HG02938 (cell line): ENCODE measurements around the gene NCBP3.

Source experiments
- ATAC-seq: cut with Tn5 transposase; IDR thresholded peaks from one replicate; pipeline ENCODE4 v1.9.1; 2021; ENCODE audit warnings: mild to moderate bottlenecking, moderate library complexity; ENCODE audit not compliant: unreplicated experiment

The NCBP3 gene, protein sequence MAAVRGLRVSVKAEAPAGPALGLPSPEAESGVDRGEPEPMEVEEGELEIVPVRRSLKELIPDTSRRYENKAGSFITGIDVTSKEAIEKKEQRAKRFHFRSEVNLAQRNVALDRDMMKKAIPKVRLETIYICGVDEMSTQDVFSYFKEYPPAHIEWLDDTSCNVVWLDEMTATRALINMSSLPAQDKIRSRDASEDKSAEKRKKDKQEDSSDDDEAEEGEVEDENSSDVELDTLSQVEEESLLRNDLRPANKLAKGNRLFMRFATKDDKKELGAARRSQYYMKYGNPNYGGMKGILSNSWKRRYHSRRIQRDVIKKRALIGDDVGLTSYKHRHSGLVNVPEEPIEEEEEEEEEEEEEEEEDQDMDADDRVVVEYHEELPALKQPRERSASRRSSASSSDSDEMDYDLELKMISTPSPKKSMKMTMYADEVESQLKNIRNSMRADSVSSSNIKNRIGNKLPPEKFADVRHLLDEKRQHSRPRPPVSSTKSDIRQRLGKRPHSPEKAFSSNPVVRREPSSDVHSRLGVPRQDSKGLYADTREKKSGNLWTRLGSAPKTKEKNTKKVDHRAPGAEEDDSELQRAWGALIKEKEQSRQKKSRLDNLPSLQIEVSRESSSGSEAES

DNA sequence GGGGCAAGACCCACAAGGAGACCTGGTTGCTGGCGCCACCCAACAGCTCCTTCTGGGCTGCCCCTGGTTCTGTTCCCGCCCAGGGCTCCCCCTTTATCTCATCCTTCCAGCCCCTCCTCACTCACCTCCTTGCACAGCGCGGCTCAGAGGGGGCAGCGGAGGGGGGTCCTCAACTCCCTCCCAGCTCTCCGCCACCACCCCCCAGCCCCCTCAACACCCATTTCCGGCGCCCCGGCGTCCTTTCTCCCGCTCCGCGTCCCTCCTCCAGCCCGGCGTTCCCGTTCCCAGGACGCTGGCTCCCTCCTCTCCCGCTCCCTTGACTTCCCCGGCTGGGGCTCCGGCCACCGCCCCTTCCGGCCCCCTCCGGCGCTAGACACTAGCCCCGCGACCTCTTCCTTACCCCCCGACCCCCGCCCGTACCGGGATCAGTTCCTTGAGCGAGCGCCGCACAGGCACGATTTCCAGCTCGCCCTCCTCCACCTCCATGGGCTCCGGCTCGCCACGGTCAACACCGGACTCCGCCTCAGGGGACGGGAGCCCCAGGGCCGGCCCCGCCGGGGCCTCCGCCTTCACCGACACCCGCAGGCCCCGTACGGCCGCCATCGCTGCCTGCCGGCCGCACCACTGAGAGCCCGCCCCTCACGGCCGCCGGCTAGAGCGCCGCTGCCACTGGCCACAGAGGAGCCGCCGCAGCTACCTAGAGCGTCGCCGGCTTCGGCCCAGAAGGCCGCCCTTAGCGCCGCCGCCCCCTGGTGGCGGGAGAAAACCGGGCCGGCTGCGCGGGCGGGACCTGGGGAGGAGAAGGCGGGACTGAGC lies at the start of gene NCBP3:
Gene NCBP3 (minus strand): TSS at position 626 of the 816 bp plus-strand sequence. CDS start 23 bp downstream, at position 603.
- ATAC-seq = peak; percentile 85

DNA sequence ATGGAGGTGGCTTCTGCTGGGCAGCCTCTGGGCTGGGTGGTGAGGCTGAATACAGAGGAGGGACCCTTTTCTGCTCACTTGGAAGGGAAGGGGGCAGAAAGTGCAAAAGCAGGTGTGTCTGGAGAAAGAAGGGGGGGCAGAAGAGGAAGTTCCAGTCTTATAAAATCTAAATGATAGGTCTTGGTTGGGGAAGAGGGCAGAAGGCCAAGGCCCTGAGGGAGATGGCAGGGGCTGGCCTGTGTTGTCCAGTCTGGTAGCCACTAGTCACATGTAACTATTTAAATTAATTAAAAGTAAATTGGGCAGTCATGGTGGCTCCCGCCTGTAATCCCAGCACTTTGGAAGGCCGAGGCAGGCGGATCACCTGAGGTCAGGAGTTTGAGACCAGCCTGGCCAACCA lies 49.3 kb upstream of the NCBP3 start:
- ATAC-seq = no peak

DNA sequence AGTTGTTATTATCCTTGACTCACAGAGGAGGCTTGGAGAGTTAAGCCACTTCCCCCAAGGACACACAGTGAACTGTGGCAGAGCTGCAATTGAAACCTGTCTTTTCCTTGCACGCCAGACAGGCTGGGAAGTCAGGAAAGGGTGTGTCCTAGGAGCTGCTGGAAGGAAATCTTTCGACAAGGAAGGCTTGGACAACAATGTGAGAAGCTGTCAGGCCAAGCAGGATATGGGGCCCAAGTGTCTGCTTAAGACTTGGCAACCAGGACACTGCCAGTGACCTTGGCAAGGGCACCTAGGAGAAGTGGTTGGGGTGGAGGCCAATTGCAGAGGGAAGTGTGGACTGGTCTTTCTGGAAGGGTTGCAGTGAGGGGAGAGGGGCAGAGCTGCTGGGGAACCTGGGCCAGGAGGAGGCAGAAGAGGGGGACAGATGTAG lies 48.9 kb upstream of the NCBP3 start:
- ATAC-seq = no peak

DNA sequence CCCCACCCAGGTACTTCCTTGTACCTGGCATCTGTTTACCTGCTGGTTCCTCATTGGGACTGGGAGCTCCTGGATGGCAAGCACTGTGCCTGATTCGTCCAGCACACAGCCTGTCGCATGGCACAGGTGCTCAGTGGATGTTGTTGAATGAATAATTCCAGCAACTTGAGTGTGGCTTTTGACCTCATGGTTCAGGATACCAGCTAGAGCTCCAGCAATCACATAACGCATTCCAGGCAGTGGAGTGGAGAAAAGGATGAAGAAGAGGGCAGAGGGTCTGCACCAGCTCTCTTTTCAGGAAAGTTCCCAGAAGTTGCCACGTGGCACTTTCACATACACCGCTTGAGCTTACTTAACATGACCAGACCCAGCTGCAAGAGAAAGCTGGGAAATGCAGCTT lies 48.1 kb upstream of the NCBP3 start:
- no peak for ATAC-seq

DNA sequence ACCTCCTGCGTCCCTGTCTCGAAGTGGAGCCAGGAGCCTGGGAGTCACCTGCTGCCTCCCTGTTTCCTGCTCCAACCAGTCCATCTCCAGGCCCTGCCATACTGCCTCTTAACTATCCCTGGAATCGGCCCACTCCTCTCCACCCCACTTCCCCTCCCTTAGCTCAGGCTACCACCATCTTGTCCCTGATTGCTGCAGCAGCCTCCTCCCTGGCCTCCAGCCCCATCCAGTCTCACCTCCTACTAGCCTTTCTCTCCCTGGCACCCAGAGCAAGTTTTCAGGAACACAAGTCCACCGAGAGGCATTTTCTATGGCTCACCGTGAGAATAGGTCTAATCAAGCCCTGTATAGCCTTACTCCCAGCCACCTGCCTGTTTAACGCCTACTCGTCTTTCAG lies 47.7 kb upstream of the NCBP3 start:
- no peak for ATAC-seq

DNA sequence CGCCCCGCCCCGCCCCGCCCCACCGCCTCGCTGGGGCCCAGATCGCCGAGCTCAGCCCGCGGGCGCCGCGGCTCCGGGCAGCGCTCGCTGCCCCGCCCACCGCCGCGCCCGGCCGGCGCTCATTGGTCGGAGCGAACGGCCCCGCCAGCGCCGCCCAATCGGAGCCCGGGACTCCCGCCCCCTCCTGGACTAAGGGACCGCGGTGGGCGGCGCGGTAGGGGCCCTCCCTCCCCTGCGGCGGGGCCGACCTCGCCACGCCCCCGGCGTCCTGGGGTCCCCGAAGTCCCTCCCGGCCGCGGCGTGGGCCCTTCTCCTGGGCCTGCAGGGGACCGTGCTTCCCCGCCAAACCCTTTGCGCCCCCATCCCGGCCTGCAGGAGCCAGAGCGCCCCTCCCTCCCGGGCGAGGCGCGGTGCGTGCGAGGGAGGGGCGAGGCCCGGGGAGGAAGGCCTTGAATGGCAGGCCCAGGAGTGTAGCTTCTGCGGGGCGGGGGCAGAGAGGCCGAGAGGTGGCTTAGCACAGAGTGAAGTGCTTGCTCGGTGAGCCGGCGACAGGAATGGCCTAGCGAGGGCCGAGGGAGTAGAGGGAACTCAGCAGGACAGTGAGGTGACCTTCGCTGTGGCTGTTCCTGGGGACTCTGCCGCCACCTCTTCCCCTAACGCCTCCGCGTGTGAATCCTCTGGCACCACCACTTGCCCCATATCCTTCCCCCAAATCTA lies 47.1 kb upstream of the NCBP3 start, which contains the start of gene CAMKK1:
Gene CAMKK1 (minus strand): TSS at position 51 of the 717 bp plus-strand sequence. CDS start 7,366 bp downstream, outside the sequence.
- peak; percentile 82 for ATAC-seq

DNA sequence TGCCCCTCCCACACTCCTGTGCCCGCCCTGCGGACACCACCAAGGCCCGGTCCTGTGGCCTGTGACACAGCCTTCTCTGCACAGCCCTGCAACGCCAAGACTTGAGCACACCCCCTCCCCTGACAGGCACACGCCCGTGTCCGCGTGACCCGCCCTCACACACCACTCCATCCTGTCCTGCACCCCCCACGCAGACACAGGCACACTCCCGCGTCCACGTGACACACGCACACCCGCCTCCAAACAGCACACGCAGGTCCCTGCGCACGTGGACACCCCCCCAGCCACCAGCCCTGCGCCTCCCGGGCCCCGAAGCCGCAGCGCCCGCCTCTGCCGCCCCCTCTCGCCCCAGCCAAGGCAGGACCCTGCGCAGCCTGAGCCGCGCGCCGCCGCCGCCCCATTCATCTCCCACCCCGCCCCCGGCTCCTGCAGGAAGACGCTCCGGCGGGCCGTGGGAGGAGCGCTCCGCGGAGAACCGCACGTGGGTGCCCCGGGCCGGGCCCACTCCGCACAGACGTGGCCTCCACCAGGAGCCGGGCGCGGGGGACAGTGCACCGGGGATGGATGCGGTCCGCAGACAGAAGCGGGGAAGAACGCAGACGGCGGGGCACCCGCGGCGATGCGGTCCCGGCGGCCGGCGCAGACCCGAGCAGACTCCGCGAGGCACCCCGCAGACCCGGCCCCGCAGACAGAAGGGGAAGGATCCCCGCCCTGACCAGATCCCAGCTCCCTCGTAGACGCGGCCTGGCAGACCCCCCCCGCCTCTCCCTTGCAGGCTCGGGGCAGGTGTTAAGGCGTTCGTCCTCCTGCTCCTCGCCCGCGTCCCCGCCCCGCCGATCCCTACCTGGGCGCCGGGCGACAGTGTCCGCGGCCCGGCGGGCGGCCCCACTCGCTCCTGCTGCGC lies 46.3 kb upstream of the NCBP3 start:
- ATAC-seq = peak; percentile 19

DNA sequence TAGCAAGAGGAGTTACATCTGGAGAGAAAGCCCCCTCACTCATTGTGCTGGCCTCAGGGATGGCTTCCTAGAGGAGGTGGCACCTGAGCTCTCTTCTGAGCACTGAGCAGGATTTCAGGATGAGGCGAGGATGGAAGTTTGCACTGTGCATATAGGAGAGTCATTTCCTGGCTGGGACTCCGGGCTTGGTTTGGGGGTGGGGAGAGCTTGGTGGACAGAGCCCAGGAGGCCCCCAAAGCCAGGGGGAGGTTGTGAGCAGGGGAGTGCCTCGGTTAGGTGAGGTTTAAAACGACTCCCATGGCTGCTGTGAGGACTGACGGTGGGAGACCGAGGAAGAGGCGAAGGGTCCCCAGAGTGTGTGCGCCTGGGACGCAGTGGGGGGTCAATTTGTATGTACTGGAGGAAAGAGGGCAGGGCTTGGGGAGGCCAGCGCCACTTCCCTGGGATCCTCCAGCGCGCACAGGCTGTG lies 45.6 kb upstream of the NCBP3 start:
- ATAC-seq = no peak

DNA sequence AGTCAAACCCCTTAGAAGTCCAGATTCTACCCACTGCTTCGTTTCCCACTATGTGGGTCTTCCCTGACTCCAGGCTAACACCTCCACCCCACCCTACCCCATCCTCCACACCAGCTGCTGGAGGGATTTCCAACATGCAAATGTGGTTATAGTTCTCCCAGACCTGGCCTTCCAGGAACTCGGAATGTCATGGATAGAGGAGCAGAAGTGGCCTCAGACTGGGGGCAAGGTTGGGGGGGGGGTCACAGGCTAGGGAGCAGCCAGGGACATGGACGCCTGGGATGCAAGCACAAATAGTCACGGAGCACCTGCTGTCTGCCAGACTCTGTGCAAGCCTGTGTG lies 44.8 kb upstream of the NCBP3 start:
- no peak for ATAC-seq

DNA sequence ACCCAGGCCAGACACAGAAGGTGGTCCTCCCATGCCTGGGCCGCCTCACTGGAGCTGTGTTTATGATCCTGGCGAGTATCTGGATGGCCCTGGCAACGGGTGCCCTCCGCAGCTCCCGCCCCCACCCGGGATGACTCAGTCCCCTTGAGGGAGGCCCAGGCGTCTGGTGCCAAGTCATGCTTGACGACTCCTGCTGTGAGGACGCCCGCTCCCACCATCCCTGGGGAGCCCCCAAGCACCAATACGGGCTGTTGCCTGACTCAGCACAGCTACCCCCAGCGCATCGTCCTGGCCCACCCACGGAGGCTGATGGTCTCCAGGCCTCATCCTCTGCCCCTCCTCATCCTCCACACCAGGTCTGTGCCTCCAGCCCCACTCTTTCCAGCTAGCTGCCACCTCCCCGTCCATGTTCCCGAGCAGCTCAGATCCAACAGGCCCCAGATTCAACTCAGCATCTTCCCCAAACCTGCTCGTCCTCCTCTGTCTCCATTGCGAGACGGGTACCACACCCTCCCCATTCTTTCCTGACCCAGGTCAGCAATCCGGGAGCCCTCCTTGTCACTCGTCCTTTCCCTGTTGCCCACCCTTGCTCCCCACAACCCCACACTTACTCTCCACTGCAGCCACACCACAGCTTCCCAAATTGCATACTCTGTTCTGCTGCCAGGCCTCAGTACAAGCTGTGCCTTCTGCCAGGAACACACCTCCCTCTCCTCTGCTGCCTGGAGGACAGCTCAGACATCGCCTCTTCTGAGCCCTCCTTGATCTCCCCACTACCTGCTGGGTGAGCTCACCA lies 44.2 kb upstream of the NCBP3 start:
- no peak for ATAC-seq

DNA sequence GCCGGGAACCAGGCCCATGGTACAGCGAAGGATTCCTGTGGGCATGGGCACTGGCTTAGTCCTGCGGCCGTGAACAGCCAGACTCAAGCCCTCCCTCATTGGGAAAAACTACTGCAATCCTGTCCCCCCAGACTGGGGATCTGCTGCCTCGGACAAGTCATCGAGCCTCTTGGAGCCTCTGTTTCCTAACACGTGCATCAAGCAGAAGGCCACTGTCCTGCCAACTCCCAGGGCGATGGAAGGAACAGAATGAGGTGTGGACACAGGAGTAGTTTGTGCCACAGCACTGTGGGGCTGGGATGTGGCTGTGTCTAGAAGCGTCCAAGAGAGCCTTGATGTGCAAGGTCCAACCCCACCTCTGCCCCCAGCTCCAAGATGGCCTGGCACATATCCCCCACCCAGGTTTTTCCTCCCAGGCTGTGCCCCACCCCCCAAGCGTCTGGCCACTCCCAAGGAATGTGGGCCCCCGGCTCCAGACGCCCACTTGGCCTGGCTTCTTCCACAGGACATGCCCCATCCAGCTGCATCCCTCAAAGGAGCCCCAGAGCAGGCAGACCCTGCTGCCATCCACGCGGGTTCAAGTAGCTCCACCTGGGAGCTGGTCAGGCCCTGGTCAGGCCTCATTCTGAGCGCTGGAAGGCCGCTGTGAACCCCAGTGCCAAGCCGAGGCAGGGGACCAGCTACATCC lies 43.4 kb upstream of the NCBP3 start:
- no peak for ATAC-seq

DNA sequence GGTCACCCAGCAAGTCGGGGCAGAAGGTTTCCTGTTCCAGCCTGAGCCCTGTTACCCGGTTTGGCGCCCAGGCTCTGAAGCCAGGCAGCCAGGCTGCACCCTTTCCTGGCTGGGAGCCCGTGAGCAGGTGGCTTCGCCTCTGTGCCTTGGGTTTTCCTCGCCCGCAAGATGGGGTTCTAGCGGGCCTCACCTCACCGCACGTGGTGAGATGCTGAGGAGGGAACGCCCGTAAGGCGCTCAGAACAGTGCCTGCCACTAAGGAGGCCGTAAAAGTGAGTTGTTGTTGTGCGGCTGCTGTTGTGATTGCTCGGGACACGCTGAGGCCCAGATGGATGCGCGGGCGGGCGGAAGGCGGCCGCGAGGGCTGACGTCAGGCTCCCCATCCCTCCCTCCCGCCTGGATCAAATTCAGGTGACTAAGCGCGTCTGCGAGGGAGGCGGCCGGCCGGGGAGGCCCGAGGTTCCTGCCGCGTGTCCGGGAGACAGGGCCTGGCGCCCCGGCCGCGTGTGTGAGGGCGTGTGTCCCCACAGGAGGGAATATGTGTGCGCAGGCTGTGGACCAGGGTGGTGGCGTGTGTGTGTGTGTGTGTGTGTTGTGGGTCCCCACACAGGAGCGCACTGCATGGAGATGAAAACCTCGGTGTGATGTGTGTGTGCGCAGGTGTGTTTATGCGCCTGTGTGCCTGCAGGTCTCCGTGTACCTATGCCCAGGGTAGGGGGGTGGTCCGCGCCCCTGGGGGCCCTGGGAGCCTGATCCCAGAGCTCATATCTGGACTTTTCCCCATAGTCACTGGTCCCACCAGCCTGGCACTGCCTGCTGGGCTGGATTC lies 42.5 kb upstream of the NCBP3 start:
- no peak for ATAC-seq

DNA sequence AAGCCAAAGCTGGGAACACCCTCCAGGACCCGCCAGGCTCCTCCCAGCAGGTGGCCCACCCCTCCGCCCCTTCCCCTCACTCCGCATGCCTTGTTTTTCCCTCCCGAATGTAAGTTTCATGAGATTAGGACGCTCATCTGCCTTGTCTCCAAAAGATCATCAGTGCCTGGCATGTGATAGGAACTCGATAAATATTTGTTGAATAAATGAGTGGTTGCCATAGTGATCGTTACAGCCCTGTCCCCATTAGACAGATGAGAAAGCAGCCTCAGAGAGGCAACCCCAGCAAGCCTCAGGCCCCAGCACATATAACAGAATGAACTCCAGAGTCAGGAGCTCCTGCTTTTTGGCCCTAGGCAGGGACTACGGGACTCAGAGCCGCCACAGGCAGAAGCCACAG lies 41.8 kb upstream of the NCBP3 start:
- ATAC-seq = no peak

DNA sequence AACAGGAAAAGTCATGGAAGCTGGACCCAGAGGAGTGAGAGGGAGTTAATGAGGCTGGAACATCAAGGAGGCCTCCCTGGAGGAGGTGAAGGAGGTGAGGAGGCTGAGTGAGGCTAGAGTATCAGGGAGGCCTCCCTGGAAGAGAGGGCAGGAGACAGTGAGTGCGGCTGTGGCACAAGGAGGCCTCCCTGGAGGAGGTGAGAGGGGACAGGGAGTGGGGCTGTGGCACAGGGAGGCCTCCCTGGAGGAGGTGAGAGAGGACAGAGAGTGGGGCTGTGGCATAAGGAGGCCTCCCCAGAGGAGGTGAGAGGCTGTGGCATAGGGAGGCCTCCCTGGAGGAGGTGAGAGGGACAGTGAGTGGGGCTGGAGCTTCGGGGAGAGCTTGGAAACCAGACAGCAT lies 41.3 kb upstream of the NCBP3 start:
- ATAC-seq = no peak

DNA sequence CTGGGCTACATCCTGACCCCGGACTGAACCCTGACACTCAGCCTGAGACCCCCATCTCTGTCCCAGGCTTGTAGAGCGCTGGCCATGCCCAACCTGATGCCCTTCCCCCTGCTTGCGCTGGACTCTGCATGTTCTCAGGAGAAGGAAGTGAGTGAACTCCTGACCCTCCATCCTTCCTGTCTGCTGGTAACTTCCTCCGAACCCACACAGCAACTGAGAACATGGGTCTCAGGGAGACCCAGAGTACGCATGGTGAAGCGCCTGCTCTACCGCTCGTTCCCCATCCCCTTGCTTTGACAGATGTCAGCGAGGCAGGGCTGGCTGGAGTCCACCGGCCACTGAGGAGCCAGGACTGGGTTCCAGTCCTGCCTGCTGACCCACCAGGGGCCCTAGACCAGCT lies 40.7 kb upstream of the NCBP3 start:
- ATAC-seq = no peak

DNA sequence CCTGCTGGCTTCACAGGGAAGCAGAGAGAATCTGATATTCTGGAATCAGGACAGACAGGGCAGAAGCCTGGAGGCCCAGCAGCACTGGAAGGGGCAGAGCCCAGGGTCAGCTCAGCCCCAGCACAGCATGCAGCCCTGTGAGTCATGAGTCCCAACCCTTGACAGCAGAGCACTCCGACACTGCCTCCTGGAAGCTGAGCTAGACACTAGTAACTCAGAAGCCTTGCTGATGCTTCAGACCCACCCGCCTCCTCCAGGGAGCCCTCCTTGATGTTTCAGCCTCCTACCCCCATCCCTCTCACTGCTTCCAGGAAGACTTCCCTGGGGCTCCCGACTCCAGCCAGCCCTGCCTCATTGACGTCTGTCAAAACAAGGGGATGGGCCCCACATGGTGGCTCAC lies 39.9 kb upstream of the NCBP3 start:
- ATAC-seq = no peak

DNA sequence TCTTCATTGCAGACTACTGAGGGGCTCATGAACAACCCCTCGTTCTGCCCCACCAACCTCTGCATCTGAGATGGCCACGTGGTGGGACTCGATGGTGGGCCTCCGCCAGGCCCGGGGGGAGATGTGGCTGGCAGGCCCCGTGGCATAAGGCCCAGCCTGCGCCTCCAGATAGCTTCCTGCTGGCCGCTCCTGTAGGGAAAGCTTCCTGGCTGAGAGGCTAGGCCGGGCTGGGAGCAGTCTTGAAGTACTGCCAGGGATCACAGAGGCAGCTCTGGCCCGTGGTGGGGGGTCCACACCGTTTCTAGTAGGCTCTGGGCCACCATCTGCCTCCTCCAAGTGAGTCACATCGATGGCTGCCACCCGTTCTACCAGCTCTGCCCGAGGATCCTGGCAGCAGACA lies 39.2 kb upstream of the NCBP3 start:
- ATAC-seq = no peak

DNA sequence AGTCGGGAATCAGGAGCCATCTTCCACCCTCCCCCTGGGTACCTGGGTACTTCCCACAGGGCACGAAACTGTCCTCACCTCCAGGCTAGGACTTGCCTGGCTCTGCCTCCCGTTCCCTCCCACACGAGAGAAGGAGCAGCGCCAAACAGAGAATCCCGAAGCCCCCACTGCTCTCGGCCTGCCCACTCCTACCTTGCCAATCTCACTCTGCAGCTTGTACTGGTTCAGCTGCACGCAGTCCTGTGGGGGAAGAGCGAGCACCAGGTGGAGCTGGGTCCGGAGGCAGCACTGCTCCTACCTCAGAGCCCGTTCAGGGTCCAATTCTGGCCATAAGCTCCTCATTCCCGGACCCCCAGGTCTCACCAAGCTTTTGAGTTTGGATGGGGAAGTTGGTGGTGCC lies 38.1 kb upstream of the NCBP3 start:
- no peak for ATAC-seq
